HG03103 (cell line): ENCODE results near the gene ST7.
"Not testable (repeated sequence)": the region's sequence is repeated elsewhere in the genome, so short reads cannot be mapped to it uniquely, and the experiment has no call there.

Experiments used
- ATAC-seq: cut with Tn5 transposase; IDR thresholded peaks from one replicate; pipeline ENCODE4 v1.9.1; 2021; ENCODE audit warnings: low read depth; ENCODE audit not compliant: unreplicated experiment

Gene ST7

DNA sequence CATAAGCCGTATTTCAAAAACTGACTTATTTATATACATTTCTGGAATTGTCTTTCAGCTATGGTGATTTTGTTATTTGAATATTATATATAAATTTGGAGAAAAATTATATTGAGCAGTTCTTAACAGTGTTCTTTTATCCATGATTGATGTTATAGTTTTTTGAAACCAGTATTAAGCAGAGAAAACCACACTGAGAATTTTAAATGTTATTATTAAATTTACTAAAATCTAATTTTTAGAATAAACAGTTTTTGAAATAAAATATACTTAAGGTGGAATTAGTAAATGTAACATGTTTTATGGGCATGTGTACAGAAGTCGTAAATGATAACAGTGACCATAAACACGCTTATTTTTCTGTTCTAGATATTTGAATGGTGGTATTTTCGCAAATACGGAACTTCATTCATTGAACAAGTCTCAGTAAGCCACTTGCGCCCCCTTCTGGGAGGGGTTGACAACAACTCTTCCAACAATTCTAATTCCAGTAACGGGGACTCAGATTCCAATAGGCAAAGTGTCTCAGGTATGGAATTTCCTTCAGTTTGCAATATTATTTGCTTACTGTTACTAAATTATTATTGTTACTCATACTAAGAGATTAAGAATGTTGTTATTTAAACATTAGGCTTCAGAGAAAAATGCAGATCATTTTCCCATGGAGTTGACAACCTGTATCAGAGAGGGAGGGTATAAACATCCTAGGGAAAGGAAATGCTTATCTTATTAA lies 166.1 kb downstream of the ST7 start:
- ATAC-seq, result no peak

DNA sequence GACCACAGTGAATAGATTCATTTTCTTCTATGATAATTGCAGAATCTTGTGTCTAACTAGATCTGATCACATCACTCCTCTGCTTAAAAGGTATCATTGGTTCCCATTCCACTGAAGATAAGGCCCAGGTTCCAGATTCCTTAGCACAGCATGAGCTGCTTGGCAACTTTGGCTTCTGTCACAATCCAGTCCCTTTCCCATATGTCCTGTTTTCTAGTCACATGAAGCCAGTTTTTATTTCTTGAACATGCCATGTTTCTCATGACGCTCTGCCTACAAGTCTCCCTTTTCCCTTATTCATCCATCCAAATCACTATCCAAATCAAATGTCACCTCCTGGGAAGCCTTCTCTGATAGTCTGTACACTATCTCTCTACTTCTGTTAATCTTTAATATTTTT lies 167.0 kb downstream of the ST7 start:
- not testable (repeated sequence) for ATAC-seq

DNA sequence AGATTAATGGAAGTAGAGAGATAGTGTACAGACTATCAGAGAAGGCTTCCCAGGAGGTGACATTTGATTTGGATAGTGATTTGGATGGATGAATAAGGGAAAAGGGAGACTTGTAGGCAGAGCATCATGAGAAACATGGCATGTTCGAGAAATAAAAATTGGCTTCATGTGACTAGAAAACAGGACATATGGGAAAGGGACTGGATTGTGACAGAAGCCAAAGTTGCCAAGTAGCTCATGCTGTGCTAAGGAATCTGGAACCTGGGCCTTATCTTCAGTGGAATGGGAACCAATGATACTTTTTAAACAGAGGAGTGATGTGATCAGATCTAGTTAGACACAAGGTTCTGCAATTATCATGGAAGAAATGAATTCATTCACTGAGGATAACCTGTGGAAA lies 168.7 kb downstream of the ST7 start:
- ATAC-seq, result not testable (repeated sequence)

DNA sequence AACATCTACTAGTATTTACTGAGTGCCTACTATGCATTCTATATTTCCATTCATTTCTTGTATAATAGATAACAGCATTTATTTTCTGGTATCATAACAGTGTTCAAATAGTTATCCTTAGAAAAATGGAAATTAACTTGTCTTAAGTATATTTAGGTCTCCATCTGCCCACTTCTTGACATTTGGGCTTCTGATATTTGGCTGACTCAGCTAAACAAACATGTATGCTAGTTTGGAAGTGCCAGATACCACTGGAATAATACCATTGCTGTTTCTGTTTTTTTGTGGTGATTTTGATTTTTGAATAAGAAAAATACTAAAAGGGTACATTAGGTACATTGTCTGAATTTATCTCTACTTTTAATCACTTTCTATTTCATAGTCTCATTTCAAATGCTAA lies 169.2 kb downstream of the ST7 start:
- ATAC-seq, result no peak

DNA sequence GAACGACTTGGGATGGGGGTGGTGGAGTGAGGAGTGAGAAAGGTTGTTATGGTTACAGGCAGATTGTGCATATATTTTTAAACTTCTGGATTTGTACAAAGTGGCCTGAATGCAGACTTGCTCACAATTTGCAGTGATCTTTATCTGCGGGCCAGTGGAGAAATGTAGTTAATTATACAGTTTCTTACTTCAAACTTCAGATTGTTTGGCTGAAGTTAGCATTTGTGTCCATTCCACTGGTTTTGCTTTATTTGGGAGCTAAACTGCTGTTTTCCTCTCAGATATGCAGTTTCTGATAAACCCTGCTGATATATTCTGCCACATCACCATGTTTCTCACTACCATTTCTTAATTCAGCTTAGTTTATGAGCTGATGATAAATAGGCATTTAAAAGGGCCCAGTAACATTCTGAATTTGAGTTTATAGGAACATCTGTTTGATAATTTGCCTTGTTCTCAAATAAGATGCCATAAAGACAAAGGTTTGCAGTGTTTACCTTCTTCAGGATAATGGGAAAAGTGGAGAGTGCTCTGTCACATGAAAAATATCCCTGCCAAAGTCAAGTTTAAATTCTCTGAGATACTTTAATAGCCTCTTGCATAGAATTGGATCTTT lies 170.1 kb downstream of the ST7 start:
- ATAC-seq, result no peak

DNA sequence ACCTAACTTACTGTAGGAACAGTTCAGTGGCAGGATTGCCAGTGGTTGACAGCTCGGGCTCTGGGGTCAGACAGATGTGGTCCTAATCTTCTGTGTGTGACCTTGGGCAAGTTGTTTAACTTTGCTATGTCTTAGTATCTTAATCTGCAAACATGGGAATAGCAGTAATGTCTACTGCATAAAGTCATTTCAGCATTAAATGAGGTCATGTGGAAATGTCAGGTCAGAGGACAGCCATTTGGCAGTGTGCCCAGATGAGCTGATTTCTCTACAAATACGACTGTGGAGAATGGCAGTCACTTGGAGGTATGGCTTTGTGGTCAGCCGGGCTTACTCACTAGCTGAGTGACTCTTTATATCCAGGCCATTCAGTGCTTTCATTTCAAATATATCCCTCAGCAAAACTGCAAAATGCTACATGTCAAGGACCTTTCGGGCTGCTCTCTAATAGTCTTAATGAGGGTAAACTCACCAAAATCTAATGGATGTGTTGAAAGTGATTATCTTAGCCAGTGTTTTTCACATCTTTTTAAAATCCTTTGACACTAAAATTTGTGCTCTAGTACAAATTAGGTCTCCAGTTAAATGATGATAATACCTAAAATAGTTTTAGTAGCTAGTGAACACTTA lies 171.4 kb downstream of the ST7 start:
- ATAC-seq, result peak; percentile 87

DNA sequence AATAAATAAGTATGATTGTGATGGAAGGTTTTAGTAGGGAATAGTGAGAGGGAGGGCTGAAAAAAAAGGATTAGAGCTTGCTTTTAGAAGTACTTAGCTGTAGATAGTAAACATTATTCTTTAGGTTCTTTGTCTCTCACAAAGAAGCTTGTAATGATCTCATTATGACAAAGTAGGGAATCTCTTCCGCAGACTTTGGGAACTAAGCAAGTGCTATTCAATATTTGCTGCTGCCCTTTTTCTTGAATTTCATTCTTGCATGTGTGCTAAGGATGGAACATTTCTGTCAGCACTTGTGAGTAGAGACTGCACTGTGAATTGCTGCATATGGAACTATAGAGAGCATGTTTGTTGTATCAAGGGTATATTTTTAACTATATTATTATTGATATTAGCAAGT lies 173.4 kb downstream of the ST7 start:
- no peak for ATAC-seq

DNA sequence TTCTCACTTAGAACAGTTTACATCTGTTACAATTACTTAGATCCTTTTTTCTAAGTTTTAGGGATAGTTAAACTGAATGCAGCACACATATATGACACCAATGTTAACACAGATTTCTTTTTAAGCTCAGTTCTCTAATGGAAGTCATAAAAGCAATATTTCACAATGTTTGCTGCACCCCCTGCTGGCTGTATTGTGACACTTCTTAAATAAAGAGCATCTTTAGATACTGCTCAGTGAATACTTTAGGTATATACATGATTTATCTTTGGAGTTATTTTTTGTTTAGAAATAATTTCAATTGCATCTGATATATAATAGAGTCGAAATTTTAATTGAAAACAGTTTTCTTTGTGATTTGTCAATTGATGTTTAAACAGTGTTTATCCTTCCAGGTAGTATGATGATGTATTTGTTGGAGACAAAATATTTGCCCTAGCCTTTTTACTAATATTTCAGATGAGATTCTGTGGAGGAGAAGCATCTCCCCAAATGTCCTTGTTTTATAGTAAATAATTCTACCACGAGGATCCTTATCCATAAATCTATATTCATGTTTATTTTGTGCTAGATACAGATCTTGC lies 174.4 kb downstream of the ST7 start:
- no peak for ATAC-seq

DNA sequence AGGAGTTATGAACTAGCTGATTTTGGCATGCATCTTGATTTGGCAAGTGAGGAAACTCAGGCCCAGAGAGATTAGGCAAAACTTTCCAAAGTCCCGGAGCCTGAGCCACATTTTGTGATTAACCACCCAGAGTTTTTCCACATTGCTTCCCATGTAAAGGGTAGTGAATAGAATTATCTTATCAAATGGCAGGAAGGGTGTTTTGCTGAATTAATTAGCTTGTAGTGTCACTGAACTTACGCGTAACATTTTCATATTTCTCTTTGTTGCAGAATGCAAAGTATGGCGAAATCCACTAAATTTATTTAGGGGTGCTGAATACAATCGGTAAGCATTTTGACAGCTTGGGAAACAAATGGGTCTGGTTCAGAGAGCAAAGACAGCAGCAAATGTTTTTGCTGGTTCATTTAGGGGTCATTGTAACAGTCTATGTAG lies 176.2 kb downstream of the ST7 start:
- no peak for ATAC-seq

DNA sequence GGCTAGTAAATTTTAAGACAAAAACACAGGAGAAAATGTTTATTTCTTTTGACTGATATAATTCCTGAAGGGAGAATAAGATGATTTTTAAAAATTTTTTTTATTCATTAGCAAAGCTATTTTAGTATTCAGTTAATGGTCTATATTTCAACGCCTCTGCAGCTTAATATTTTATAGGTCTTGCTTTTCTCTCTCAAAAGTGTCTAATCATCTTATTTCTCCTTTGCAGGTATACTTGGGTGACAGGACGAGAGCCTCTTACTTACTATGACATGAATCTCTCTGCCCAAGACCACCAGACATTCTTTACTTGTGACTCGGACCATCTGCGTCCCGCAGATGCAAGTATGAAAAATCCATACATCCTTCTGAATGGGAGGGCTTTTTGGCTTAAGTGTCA lies 177.0 kb downstream of the ST7 start:
- ATAC-seq, result no peak

DNA sequence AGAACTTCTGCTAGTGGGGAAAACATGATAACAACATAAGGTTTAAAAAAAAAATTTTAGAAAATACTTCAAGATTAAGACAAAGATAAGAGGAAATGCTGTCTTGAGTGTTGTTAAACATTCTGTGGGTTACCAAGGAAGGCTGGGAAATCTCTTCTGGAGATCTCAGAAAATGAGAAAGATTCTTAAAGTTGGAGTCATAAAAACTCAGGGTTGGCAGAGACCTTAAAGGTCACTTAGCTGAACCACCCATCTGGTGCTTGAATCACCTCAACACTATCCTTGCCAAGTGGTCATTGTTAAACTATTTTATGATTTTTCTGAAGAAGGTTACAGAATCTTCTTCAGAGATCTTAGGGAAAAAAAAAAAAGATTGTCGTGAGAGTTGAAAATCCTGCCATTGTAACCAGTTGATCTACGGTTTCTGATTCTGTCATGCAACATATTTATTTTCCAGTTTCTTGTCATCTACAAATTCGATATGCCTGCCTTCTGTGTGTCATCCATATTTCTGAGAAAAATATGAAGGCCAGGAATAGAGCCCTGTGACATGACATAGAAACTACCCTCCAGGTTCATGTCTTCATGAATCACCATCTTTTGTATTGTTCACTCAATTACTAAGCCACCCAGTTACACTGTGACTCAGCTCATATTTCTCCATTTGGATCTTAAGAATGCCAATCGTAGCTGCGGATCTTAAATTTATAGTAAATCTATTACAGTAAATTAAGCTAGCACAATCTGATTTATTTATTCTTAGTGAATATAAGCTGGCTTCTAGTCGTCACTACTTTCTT lies 179.2 kb downstream of the ST7 start:
- ATAC-seq, result no peak

DNA sequence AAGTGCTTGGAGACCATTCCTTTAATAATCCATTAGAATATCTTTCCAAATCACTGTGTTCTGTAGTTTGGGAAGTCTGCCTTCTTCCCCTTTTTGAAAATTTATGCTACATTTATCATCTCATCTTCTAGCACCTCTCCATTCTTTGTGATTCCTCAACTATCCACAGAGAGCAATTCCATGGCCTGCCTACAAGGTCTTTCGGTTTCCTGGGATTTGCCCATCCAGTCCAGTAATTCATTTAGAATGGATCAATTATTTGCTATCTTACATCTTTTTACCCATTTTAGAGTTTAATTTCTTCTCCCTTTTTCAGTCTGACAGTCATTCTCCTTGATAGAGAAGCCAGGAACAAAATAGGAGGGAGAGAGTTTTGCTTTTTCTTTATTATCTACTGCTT lies 179.8 kb downstream of the ST7 start:
- ATAC-seq, result no peak

DNA sequence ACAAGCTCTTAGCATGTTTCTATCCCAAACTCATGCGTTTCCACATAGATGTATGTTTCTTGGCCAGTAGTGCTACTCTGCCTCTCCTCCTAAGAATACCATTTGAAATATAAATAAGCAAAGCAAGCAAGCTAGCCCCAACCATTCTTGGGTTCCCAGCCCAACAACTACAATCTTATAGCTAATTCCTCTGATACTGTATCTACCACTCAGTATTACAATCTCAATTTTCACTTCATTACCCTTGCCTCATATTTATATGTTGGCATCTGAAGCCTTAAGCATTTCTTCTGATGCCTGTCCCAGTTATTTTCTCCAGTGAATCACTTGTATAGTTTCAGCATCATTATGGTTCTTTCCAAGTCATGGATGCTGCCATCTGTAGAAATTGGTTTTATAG lies 181.1 kb downstream of the ST7 start:
- ATAC-seq, result no peak

DNA sequence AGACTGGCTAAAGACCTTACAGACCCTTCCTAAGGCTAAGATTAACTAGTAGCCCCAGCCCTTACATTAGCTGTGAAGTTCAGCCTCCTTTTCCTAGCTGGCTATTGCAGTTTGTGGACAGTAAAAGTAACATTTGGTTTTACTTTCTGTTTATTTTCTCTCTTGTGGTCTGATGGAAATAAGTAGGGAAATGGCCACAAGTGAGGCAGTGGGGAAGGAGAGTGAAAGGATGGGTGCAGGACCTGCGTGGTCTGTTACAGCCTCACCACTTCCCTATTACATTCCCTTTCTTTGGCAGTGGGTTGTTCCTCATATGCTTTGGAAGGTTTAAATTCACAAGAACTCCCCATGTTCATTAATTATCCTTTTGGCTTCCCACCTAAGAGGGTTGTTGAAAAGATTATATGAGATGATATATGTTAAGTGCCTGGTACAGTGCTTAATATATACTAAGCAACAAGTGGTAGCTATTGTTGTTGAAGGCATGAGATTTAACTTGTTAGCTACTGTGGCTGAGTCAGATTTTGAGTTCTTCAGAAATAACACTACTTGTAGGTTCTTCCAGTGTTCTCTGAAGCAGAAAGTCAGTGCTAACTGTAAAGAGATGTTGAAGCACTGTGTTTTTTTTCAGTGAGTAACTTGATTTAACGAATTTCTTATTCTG lies 181.7 kb downstream of the ST7 start:
- no peak for ATAC-seq

DNA sequence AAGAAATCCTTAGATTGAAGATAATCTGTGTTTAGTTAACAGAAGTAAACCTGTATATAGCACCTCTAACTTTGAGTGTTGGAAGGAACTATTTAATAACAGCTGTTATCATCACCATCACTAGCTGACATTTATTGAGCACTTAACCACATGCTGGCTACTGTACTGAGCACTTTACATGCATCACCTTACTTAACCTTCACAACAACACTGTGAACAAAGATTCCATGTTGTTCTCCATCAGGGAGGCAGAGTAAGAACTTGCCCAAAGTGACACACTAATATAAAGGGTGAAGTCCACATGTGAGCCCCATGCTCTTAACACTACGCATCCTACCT lies 182.2 kb downstream of the ST7 start:
- no peak for ATAC-seq

DNA sequence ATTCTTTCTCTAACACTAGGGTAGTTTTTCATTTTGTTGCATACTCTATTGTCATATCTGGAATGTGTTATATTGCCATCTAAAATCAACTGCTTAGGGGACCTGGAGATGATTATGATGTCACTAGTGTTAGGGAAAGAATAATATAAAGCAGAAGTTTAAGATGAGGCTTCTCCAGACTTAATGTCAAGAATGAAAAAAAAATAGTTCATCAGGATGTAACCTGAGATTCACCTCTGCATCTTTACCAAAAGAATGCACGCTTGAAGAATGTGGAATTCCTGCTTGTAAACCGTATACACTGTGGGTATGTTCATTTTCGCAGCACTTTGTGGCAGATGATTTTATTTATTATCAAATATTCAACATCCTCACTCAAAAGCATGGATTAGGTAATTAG lies 184.6 kb downstream of the ST7 start:
- ATAC-seq, result no peak

DNA sequence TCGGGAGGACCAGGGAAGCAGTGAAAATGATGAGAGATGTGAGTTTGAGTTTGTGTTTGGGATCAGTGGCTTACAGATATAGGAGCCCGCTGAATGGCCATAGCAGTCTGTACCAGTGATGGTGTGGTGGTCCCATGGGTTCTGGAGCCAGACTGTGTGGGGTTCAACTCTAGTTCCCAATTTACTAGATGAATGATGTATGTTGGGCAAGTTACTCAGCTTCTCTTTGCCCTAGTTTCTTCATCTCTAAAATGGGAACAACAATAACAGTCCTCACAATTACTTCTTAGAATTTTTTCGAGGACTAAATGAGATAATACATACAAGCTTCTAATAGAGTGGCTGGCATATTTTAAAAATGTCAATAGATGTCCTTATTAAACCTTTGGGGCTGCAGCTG lies 185.2 kb downstream of the ST7 start:
- ATAC-seq, result no peak

DNA sequence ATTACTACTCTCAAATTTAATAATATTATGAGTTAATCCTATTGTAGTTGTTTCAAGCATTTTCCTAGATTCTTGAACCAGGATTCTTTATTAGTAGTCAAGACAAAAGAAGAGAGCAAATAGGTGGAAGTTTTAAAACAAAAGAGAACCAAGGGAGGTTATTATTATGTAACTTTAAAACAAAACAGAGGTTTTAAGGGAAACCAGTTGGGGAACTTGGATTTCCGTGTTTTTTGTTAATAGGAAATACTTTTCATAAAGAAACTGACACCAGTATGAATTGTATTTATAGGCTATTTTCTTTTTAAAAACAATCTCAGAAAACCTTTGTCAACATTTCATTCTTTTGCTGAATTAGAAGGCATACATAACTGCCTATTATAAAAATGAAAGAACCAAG lies 185.7 kb downstream of the ST7 start:
- ATAC-seq, result no peak

DNA sequence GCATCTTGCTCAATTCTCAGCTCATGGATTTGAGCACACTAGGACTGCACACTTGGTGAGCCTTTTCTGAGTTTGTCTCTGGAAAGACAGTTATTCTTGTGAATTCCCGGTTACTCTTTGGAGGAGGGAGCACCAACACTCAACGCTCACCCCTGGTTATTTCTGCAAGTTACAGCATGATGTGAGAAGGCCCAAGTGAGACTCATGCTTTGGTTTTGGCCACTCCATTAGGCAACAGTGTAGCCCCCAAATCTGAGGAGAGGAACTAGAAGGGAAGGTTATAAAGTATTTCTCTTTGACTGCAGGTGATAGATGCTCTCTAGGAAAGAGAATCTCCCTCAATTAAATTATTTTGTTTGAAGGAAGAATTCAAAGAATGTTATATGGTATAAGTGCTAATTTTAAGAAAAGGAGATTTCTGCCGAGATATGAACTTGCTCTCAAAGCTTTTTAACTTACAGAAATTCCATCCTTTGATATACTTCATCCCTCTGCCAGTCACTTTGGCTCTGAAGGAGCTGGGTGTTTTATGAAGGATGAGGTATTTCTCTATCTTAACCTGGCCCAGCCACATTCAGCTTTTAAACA lies 186.2 kb downstream of the ST7 start:
- no peak for ATAC-seq

DNA sequence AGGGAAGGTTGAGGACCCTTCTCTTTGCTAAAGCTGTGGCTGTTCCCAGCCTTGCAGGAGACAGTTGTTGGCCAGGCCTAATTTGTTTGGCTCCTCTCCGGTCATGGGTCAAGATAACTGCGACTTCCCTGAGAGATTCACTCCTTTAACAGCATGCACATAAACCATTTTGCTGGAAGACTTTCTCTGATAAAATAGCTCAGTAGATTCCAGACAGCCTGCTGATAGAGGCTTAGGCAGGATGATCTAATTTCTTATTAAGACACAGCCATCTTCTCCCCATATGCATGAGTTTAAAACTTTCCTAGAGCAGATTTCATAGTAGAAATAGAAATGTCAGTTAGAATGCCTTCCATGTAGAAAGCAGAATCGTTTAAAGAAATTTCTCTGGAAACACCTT lies 187.6 kb downstream of the ST7 start:
- ATAC-seq, result no peak
